ENCODE data around the gene GP5.

DNA sequence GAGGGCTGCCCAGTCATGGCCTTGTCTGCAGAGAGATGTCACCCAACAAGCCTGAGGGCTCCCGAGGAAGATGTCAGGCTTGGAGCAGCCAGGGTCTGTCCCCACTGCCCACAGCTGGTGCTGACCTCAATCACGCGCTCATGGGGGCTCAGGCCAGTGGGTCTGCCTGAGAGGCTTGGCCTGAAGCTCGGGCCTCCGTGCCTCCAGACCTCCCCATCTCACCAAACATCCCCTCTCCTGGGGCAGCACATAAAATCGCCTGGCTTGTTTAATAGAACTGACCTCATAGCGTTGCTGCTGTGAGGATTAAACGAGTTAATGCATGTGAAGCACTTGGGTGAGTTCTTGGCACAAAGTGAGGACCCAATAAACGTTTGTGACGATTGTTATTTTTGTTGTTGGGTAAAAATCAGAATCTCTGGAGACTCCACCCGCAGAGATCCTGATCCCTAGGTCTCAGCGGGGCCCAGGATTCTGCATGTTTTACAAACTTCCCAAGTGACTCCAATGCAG lies 33.0 kb downstream of the GP5 start:
- TF ChIP-seq, protein P1, sequence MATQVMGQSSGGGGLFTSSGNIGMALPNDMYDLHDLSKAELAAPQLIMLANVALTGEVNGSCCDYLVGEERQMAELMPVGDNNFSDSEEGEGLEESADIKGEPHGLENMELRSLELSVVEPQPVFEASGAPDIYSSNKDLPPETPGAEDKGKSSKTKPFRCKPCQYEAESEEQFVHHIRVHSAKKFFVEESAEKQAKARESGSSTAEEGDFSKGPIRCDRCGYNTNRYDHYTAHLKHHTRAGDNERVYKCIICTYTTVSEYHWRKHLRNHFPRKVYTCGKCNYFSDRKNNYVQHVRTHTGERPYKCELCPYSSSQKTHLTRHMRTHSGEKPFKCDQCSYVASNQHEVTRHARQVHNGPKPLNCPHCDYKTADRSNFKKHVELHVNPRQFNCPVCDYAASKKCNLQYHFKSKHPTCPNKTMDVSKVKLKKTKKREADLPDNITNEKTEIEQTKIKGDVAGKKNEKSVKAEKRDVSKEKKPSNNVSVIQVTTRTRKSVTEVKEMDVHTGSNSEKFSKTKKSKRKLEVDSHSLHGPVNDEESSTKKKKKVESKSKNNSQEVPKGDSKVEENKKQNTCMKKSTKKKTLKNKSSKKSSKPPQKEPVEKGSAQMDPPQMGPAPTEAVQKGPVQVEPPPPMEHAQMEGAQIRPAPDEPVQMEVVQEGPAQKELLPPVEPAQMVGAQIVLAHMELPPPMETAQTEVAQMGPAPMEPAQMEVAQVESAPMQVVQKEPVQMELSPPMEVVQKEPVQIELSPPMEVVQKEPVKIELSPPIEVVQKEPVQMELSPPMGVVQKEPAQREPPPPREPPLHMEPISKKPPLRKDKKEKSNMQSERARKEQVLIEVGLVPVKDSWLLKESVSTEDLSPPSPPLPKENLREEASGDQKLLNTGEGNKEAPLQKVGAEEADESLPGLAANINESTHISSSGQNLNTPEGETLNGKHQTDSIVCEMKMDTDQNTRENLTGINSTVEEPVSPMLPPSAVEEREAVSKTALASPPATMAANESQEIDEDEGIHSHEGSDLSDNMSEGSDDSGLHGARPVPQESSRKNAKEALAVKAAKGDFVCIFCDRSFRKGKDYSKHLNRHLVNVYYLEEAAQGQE (IDR thresholded peaks at IDR 0.05): no peak
- TF ChIP-seq, protein P2, sequence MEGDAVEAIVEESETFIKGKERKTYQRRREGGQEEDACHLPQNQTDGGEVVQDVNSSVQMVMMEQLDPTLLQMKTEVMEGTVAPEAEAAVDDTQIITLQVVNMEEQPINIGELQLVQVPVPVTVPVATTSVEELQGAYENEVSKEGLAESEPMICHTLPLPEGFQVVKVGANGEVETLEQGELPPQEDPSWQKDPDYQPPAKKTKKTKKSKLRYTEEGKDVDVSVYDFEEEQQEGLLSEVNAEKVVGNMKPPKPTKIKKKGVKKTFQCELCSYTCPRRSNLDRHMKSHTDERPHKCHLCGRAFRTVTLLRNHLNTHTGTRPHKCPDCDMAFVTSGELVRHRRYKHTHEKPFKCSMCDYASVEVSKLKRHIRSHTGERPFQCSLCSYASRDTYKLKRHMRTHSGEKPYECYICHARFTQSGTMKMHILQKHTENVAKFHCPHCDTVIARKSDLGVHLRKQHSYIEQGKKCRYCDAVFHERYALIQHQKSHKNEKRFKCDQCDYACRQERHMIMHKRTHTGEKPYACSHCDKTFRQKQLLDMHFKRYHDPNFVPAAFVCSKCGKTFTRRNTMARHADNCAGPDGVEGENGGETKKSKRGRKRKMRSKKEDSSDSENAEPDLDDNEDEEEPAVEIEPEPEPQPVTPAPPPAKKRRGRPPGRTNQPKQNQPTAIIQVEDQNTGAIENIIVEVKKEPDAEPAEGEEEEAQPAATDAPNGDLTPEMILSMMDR (IDR thresholded peaks at IDR 0.05): no peak
- no peak for TF ChIP-seq ESRRA (IDR thresholded peaks at IDR 0.05; ENCODE audit: borderline replicate concordance, low read length)
- no peak for TF ChIP-seq SREBF2 (IDR thresholded peaks at IDR 0.05)
- no peak for TF ChIP-seq CBX2 (IDR thresholded peaks at IDR 0.05; ENCODE audit: borderline replicate concordance, low read depth)
- TF ChIP-seq POLR2A (IDR thresholded peaks at IDR 0.05; ENCODE audit: low read length): no peak
- no peak for TF ChIP-seq FOXS1 (CRISPR knock-in tag; IDR thresholded peaks at IDR 0.05)
- TF ChIP-seq RAD21 (conservative IDR thresholded peaks at IDR 0.05 in 1 of 2, IDR thresholded peaks at IDR 0.05 in 1 of 2): no peak
- no peak for TF ChIP-seq CHD2 (IDR thresholded peaks at IDR 0.05; ENCODE audit: low read length, partially characterized antibody)
- no peak for TF ChIP-seq ZNF302 (CRISPR knock-in tag; IDR thresholded peaks at IDR 0.05)
- no peak for TF ChIP-seq JUNB (IDR thresholded peaks at IDR 0.05)
- TF ChIP-seq HDAC2 (IDR thresholded peaks at IDR 0.05): no peak

All from A549 (cell line).